HepG2 (cell line): ENCODE data around the gene DIS3L2. TPM values are rescaled to one million over a fixed set of nuclear protein-coding genes. Genes with fewer than 3 reads are reported as not detected.
"Not testable (repeated sequence)": the region's sequence is repeated elsewhere in the genome, so short reads cannot be mapped to it uniquely, and the experiment has no call there.

ENCODE experiments used
- ATAC-seq: fragments of 200-7000 bp; cut with Tn5 transposase; 3 replicates; pipeline ENCODE4 v1.9.1; 2020; ENCODE audit warnings: mild to moderate bottlenecking, moderate library complexity
- BruUV-seq: library from RNA; stranded (reverse); fragments of 400-500 nt; replicated peaks from 2 replicates; lab custom pipeline; 2021; lab: Mats Ljungman, UMichigan
- CTCF ChIA-PET: fragments of 300-600 bp; formaldehyde crosslinking; extraction: SDS; loops from one replicate; lab custom pipeline; 2021; ENCODE audit warnings: low total read pairs, inconsistent platforms, low intra/inter-chr PET ratio; lab: Yijun Ruan, JAX
- POLR2A ChIA-PET: fragments of 350-600 bp; sonication (Branson Sonifier 250); formaldehyde crosslinking; loops from one replicate; lab custom pipeline; 2020; ENCODE audit warnings: antibody characterized with exemption, inconsistent platforms; lab: Yijun Ruan, JAX
- DNase-seq: peaks from one replicate; pipeline ENCODE4 v3.0.0-alpha.2; 2015; ENCODE audit warnings: low spot score
- FAIRE-seq: peaks from 3 replicates; lab custom pipeline; 2011; peaks lifted over from hg19 to GRCh38; lab: Jason Lieb, UNC
- H2AFZ ChIP-seq: one replicate; pipeline ENCODE4 v1.6.1; 2011; ENCODE audit warnings: low read length, inconsistent platforms
- H3K27ac ChIP-seq: fragments of 300-600 bp; 3 replicates; pipeline ENCODE4 v1.8.0; 2011; ENCODE audit warnings: mixed run types, mild to moderate bottlenecking, mixed read lengths, low read length, inconsistent platforms; ENCODE audit not compliant: insufficient read depth; ENCODE audit errors: extremely low read length
- H3K27me3 ChIP-seq, 2 experiments: fragments of 200-600 bp in 1 of 2; 2 replicates in 1 of 2; 3 replicates in 1 of 2; pipeline versions ENCODE4 v1.6.0 to v1.8.0; 2011; ENCODE audit warnings: low read length in 2 of 2, mild to moderate bottlenecking in 2 of 2, moderate library complexity in 2 of 2, inconsistent platforms in 1 of 2; ENCODE audit not compliant: insufficient read depth in 2 of 2, control insufficient read depth in 1 of 2
- H3K36me3 ChIP-seq, 2 experiments: fragments of 200-600 bp in 1 of 2; replicated peaks in 1 of 2; 2 replicates in 1 of 2; 3 replicates in 1 of 2; pipeline versions ENCODE4 v1.5.1 to v1.8.0; 2011; ENCODE audit warnings: low read length in 2 of 2, inconsistent platforms in 1 of 2; ENCODE audit not compliant: insufficient read depth in 2 of 2, control insufficient read depth in 1 of 2
- H3K4me1 ChIP-seq: 2 replicates; pipeline ENCODE4 v1.5.1; 2012; ENCODE audit warnings: low read length, inconsistent platforms; ENCODE audit not compliant: insufficient read depth
- H3K4me2 ChIP-seq: 2 replicates; pipeline ENCODE4 v1.6.0; 2011; ENCODE audit warnings: low read depth, low read length, inconsistent platforms
- H3K4me3 ChIP-seq, 3 experiments: fragments of 200-600 bp in 1 of 3; sonication (generic), shearing (Covaris generic) in 1 of 3; replicated peaks in 1 of 3; 2 replicates each; pipeline ENCODE4 v1.5.1; 2011 to 2016; ENCODE audit warnings: low read length in 3 of 3, inconsistent platforms in 2 of 3, low read depth in 2 of 3, mild to moderate bottlenecking in 2 of 3, control low read depth in 1 of 3, mixed read lengths in 1 of 3; ENCODE audit not compliant: insufficient read depth in 1 of 3
- H3K79me2 ChIP-seq: one replicate; pipeline ENCODE4 v1.6.1; 2011; ENCODE audit warnings: low read length, inconsistent platforms; ENCODE audit not compliant: insufficient read depth
- H3K9ac ChIP-seq: 2 replicates; pipeline ENCODE4 v1.6.0; 2011; ENCODE audit warnings: mild to moderate bottlenecking, low read depth, low read length, inconsistent platforms; ENCODE audit not compliant: insufficient read depth
- H3K9me3 ChIP-seq: 2 replicates; pipeline ENCODE4 v1.5.1; 2012; ENCODE audit warnings: mild to moderate bottlenecking, low read length
- H4K20me1 ChIP-seq: 2 replicates; pipeline ENCODE4 v1.6.0; 2011; ENCODE audit warnings: inconsistent platforms, mild to moderate bottlenecking, low read length, moderate library complexity; ENCODE audit not compliant: insufficient read depth
- HDAC6 ChIP-seq: fragments of 200-600 bp; sonication (generic); IDR thresholded peaks from 2 replicates; pipeline ENCODE4 v1.7.0; 2017; ENCODE audit warnings: mild to moderate bottlenecking, antibody characterized with exemption, low read length, low read depth
- HOXD1 ChIP-seq: sonication (generic); formaldehyde crosslinking; IDR thresholded peaks from 2 replicates; pipeline ENCODE4 v1.5.0; 2020; ENCODE audit warnings: missing genetic modification reagents
- NFE2L2 ChIP-seq: fragments of 150-350 bp; IDR thresholded peaks from 2 replicates; pipeline ENCODE4 v1.6.1; 2014; ENCODE audit warnings: low read length
- RNF2 ChIP-seq: fragments of 450-650 bp; conservative IDR thresholded peaks from 2 replicates; pipeline ENCODE4 v1.6.1; 2016; ENCODE audit warnings: low read depth
- SP2 ChIP-seq: sonication (generic); formaldehyde crosslinking; IDR thresholded peaks from 2 replicates; pipeline ENCODE4 v1.5.1; 2020; ENCODE audit warnings: mild to moderate bottlenecking, missing genetic modification reagents
- WGBS: methylation state at CpG from one replicate; pipeline ENCODE4 v1.1.6; 2017; ENCODE audit warnings: low lambda C conversion rate; 5-methylcytosine and 5-hydroxymethylcytosine counted together
- in situ Hi-C: cut with HindIII; loops from 2 replicates; pipeline ENCODE4 v1.10.0; 2017; ENCODE audit warnings: low pct_unique_long_range_greater_than_20kb; ENCODE audit not compliant: extremely low pct_ligation_motif_present
- intact Hi-C: fragments of 100-400 bp; cut with micrococcal nuclease; formaldehyde crosslinking; loops from one replicate; pipeline ENCODE4 v1.10.0; 2022; ENCODE audit not compliant: unreplicated experiment
- polyA plus RNA-seq, 8 experiments: library from polyadenylated mRNA; depleted of rRNA in 3 of 8; stranded (reverse) in 7 of 8; unstranded in 1 of 8; fragments of >200 nt; fragmentation: Illumina TruSeq in 4 of 8; extraction: Trizol in 4 of 8; gene quantifications; 2 replicates each; pipeline versions ENCODE4 v1.2.1 to v1.2.3, GENCODE V29; 2011 to 2016; ENCODE audit warnings: low read depth in 4 of 8, missing spikeins in 1 of 8, mixed read lengths in 1 of 8; ENCODE audit not compliant: insufficient read depth in 1 of 8
- total RNA-seq, 5 experiments: library from RNA; depleted of rRNA; stranded (reverse); fragments of >200 nt; fragmentation: Illumina TruSeq; extraction: Trizol; gene quantifications; 2 replicates each; pipeline ENCODE4 v1.2.3, GENCODE V29; 2016; ENCODE audit warnings: low read depth in 1 of 5
- TF ChIP-seq, protein P1 (sequence below): sonication (generic); formaldehyde crosslinking; IDR thresholded peaks from 2 replicates; pipeline ENCODE4 v1.5.1; 2020; ENCODE audit warnings: mild to moderate bottlenecking, missing genetic modification reagents, moderate library complexity

The DIS3L2 gene
- total and polyA plus RNA-seq, 2 of the 13 experiments (the other 11 are each of a cell fraction or from before 2014, with no cell fraction given), result 7.0 to 23.9 TPM

DNA sequence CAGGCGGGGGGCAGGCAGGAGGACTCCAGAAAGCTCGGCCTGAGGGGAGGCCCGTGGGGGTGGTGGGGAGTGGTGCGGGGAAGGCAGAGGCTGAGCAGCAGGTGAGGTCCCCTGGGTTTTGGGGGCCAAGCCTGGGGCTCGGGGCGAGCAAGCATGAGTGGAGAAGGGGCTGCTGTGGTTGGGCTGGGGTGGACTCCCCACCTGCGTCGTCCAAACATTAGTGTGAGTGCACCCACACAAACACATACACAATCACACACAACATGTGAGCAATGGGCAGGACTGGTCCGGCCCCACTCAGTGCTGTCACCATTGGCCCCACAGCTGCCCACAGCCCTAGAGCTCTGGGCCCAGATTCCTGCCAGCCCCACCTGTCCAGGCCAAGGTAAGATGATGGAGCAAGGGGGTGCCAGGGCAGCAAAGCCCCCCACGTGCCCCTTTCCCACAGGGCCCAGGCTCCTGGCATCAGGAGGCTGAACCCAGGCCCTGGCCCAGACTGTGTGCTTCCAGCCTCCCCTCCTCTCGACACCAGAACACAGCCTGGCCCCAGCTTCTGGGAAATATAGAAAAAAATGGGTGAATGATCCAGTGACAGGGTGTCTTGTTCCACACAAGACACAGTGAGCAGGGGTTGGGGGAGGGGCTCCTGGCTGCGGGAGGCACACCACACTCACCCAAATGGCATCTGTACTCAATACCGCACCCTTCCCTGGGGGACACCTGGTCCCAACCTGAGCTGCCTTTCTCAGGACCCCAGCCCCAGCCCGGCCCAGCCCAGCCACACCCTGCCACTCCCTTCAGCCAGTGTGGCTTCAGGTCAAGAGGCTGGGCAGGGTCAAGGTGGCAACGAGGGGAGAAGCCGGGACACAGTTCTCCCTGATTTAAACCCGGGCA is 416.6 kb downstream of the DIS3L2 start:
- H3K9me3 ChIP-seq, result no peaks in the 10 kb centered on the region
- no peaks in the 10 kb centered on the region for H3K4me1 ChIP-seq
- H3K4me3 ChIP-seq, result no peak overlapping the region
- no peak overlapping the region for H3K9ac ChIP-seq
- no peak for TF ChIP-seq NFE2L2
- TF ChIP-seq HOXD1, result no peak
- no peak for TF ChIP-seq SP2 (CRISPR knock-in tag)
- no peak for TF ChIP-seq RNF2
- TF ChIP-seq, protein P1, sequence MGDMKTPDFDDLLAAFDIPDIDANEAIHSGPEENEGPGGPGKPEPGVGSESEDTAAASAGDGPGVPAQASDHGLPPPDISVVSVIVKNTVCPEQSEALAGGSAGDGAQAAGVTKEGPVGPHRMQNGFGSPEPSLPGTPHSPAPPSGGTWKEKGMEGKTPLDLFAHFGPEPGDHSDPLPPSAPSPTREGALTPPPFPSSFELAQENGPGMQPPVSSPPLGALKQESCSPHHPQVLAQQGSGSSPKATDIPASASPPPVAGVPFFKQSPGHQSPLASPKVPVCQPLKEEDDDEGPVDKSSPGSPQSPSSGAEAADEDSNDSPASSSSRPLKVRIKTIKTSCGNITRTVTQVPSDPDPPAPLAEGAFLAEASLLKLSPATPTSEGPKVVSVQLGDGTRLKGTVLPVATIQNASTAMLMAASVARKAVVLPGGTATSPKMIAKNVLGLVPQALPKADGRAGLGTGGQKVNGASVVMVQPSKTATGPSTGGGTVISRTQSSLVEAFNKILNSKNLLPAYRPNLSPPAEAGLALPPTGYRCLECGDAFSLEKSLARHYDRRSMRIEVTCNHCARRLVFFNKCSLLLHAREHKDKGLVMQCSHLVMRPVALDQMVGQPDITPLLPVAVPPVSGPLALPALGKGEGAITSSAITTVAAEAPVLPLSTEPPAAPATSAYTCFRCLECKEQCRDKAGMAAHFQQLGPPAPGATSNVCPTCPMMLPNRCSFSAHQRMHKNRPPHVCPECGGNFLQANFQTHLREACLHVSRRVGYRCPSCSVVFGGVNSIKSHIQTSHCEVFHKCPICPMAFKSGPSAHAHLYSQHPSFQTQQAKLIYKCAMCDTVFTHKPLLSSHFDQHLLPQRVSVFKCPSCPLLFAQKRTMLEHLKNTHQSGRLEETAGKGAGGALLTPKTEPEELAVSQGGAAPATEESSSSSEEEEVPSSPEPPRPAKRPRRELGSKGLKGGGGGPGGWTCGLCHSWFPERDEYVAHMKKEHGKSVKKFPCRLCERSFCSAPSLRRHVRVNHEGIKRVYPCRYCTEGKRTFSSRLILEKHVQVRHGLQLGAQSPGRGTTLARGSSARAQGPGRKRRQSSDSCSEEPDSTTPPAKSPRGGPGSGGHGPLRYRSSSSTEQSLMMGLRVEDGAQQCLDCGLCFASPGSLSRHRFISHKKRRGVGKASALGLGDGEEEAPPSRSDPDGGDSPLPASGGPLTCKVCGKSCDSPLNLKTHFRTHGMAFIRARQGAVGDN (CRISPR knock-in tag), result no peak
- no peak for TF ChIP-seq HDAC6
- no peaks in the 10 kb centered on the region for H4K20me1 ChIP-seq
- intact Hi-C loops, result no loop called here
- H3K4me2 ChIP-seq, result no peak overlapping the region
- no peaks in the 10 kb centered on the region for H3K36me3 ChIP-seq
- in situ Hi-C loops, result no loop called here
- H2AFZ ChIP-seq, result no peak overlapping the region
- no peaks in the 10 kb centered on the region for H3K79me2 ChIP-seq
- 18% methylated on average over 12 of the region's 17 CpGs for WGBS
- no peak overlapping the region for H3K27ac ChIP-seq
- CTCF ChIA-PET, result no interaction called here
- DNase-seq (no peak), ATAC-seq (no peak), FAIRE-seq (no peak)
- H3K27me3 ChIP-seq, result peaks cover 12 to 72% of the 10 kb centered on the region in 2 experiments
- POLR2A ChIA-PET, result no interaction called here
- no TSS peak for BruUV-seq

DNA sequence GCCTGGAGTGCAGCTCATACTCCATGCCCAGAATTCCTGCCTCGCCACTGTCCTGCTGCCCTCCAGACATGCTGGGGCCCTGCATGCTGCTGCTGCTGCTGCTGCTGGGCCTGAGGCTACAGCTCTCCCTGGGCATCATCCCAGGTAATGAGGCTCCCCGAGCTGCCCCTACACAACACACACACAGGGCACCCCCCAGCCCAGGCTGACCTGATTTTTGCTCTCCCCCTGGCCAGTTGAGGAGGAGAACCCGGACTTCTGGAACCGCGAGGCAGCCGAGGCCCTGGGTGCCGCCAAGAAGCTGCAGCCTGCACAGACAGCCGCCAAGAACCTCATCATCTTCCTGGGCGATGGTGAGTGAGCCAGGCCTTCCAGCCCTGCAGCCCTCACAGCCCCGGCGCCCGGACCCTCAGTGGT is 417.2 kb downstream of the DIS3L2 start, which contains the start of gene ALPP:
ALPP (plus strand) TSS at position 17 of the 417 bp plus-strand sequence; CDS start at position 69, 52 bp downstream.
- H3K4me2 ChIP-seq, FAIRE-seq, H3K27ac ChIP-seq, H3K9me3 ChIP-seq, in situ Hi-C loops, H3K79me2 ChIP-seq, BruUV-seq, H3K4me3 ChIP-seq, H4K20me1 ChIP-seq, POLR2A ChIA-PET, intact Hi-C loops, DNase-seq, H3K4me1 ChIP-seq, H2AFZ ChIP-seq, H3K9ac ChIP-seq, H3K36me3 ChIP-seq, CTCF ChIA-PET: not testable (repeated sequence)
- WGBS, result 26% methylated on average over 8 of the region's 12 CpGs
- peak; percentile 25; the same call in 2 of the 3 replicates for ATAC-seq
- peaks cover 14 to 75% of the 10 kb centered on the region in 2 experiments for H3K27me3 ChIP-seq
